GM19099 (cell line): ENCODE measurements around the gene PCDH9.

Experiments used
- POLR2A ChIP-seq: IDR thresholded peaks from 3 replicates; pipeline ENCODE4 v1.6.1; 2011; ENCODE audit warnings: low read depth; ENCODE audit not compliant: insufficient read length; ENCODE audit errors: extremely low read depth

Gene PCDH9

GRCh38 chr13:67200605-67201004 lies 29.5 kb downstream of the PCDH9 start:
- no peak for TF ChIP-seq POLR2A

GRCh38 chr13:67200183-67200582 lies 30.0 kb downstream of the PCDH9 start:
- no peak for TF ChIP-seq POLR2A

- no peak for TF ChIP-seq POLR2A
Measured at GRCh38 chr13:67197704-67198103, 32.4 kb downstream of the PCDH9 start.

- no peak for TF ChIP-seq POLR2A
Measured at GRCh38 chr13:67193979-67194378, 36.2 kb downstream of the PCDH9 start.

GRCh38 chr13:67192751-67193150 lies 37.4 kb downstream of the PCDH9 start:
- no peak for TF ChIP-seq POLR2A

- TF ChIP-seq POLR2A: no peak
Measured at GRCh38 chr13:67186995-67187569, 43.1 kb downstream of the PCDH9 start.

GRCh38 chr13:67184247-67184646 lies 45.9 kb downstream of the PCDH9 start:
- no peak for TF ChIP-seq POLR2A

GRCh38 chr13:67183151-67183550 lies 47.0 kb downstream of the PCDH9 start:
- no peak for TF ChIP-seq POLR2A

- TF ChIP-seq POLR2A: no peak
Measured at GRCh38 chr13:67175836-67176459, 54.2 kb downstream of the PCDH9 start.

GRCh38 chr13:67168384-67168783 lies 61.8 kb downstream of the PCDH9 start:
- TF ChIP-seq POLR2A: no peak

GRCh38 chr13:67167420-67167819 lies 62.7 kb downstream of the PCDH9 start:
- no peak for TF ChIP-seq POLR2A

- no peak for TF ChIP-seq POLR2A
Measured at GRCh38 chr13:67161176-67161575, 69.0 kb downstream of the PCDH9 start.

GRCh38 chr13:67158903-67159302 lies 71.2 kb downstream of the PCDH9 start:
- no peak for TF ChIP-seq POLR2A

- TF ChIP-seq POLR2A: no peak
Measured at GRCh38 chr13:67156723-67157060, 73.4 kb downstream of the PCDH9 start.

- TF ChIP-seq POLR2A: no peak
Measured at GRCh38 chr13:67155898-67156722, 74.0 kb downstream of the PCDH9 start.

- TF ChIP-seq POLR2A: no peak
Measured at GRCh38 chr13:67152085-67152484, 78.1 kb downstream of the PCDH9 start.
